ENCODE data around the gene MARVELD1. TPM values are rescaled to one million over a fixed set of nuclear protein-coding genes. Genes with fewer than 3 reads are reported as not detected.

Gene MARVELD1
- total RNA-seq, 5 donors from 2014 or later (not counting 1 experiment from before 2014, with no cell fraction given) = 1.3 to 2.4 (median 1.5) TPM

DNA sequence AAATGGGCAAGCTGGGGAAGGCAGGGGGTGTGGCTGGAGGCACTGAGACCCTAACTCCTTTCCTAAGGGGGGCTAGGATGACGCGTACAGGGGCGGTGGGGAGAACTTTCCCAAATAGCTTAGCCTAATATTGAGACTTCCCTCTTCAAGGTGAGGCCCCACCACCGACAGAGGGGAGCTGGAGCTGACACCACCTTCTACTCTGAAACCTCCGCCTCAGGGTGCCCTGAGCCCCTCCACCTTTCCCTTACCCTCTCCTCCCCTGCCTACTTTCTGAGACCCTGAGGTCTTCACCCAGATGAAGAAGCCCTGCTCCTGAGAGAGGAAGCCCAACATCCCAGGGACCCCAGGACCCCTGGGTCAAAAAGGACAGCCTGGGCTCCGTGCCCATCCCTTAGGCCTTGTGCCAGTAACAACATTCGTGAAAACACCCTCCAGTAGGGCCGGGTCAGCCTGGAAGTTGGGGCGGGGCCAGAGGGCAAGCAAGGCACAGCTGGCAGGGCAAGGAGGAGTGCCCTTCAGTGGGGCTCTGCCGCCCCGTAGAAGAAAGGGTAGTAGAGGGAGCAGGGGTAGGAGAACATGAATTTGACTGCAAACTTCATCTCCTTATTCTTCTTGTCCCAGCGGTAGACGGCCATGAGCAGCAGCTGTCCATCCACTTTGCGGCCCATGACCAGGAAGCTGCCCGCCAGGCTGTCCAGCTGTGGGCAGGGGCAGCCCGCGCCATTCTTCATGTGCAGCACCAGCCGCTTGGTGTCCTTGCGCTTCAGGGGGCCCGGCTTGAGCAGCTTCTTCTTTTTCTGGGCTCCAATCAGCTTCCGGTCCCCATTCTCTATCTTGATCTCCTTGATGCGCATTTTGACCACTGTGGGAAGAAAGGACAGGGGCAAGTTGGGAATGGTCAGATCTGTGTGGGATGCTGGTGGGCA lies 53.7 kb downstream of the MARVELD1 start:
- ATAC-seq (replicated peaks in 1 of 4) (no peak), DNase-seq (no peak)
- ChIA-PET POLR2A (interaction anchor here in 1 of 2 donors (0.5 kb wide), 1 partner anchor 1999 kb away, joined by 9 read pairs; no protein-coding TSS in a partner anchor), CTCF (interaction anchor here in 1 of 2 donors (1.5 kb wide), 1 partner anchor 13 kb away, joined by 3 read pairs; no protein-coding TSS in a partner anchor)
- peaks cover 0 to 11% of the 10 kb centered on the region in 2 experiments for H3K4me1 ChIP-seq (ENCODE audit: control insufficient read depth in 1 of 2, extremely low read depth in 1 of 2, insufficient read depth in 2 of 2, low read length in 2 of 2)
- H3K4me3 Mint-ChIP-seq = no peak overlapping the region
- H3K27me3 ChIP-seq (replicated peaks in 1 of 2; ENCODE audit: control insufficient read depth in 2 of 2, extremely low read depth in 1 of 2, insufficient read depth in 2 of 2, low read length in 1 of 2) = peaks cover 0 to 34% of the 10 kb centered on the region in 2 experiments
- no peak overlapping the region for H3K27ac ChIP-seq (ENCODE audit: low read length)
- H3K36me3 Mint-ChIP-seq = peaks cover 23% of the 10 kb centered on the region
- H3K27me3 Mint-ChIP-seq = peaks cover 30 to 37% of the 10 kb centered on the region in 2 donors
- H3K27ac Mint-ChIP-seq = no peak overlapping the region
- no peaks in the 10 kb centered on the region for H3K9me3 Mint-ChIP-seq
- H3K9me3 ChIP-seq = no peaks in the 10 kb centered on the region
- peaks cover 13 to 18% (median 16%) of the 10 kb centered on the region in 3 donors for H3K4me1 Mint-ChIP-seq
- peaks cover 4 to 9% of the 10 kb centered on the region in 2 donors for H3K36me3 ChIP-seq (ENCODE audit: control insufficient read depth in 2 of 2, extremely low read depth in 1 of 2, insufficient read depth in 1 of 2, low read length in 1 of 2)
- WGBS (ENCODE audit: insufficient coverage) = over 99% methylated on average over 12 of the region's 22 CpGs
- H3K4me3 ChIP-seq (ENCODE audit: control insufficient read depth in 1 of 2, extremely low read depth in 1 of 2, low read length in 1 of 2) = no peak overlapping the region

Other genes starting within 250 kb of the MARVELD1 start
- gene MMS19, start 215.3 kb upstream of the MARVELD1 start, total RNA-seq = 100 to 1,000 TPM in 2 of 5 donors, 10 to 100 TPM in 3; 73.8 to 106 (median 93.7) TPM
- gene UBTD1, start 214.8 kb upstream of the MARVELD1 start, total RNA-seq = 1 to 10 TPM; 1.0 to 2.4 (median 1.9) TPM
- gene ANKRD2, start 141.0 kb upstream of the MARVELD1 start, total RNA-seq = under 1 TPM in 1 of 5 donors, not detected in 4; 0.35 TPM
- under 1 TPM in 1 of 5 donors, not detected in 4; 0.18 TPM for gene HOGA1, start 129.3 kb upstream of the MARVELD1 start, total RNA-seq
- not detected for gene C10orf62, start 124.0 kb upstream of the MARVELD1 start, total RNA-seq
- gene MORN4, start 80.2 kb upstream of the MARVELD1 start, total RNA-seq = 1 to 10 TPM in 4 of 5 donors, under 1 TPM in 1; 0.84 to 4.4 (median 1.5) TPM
- 10 to 100 TPM in 4 of 5 donors, 1 to 10 TPM in 1; 9.0 to 23.1 (median 11.0) TPM for gene PI4K2A, start 73.1 kb upstream of the MARVELD1 start, total RNA-seq
- 10 to 100 TPM in 1 of 5 donors, 1 to 10 TPM in 4; 2.4 to 10.0 (median 3.6) TPM for gene AVPI1, start 26.5 kb upstream of the MARVELD1 start, total RNA-seq
- gene ZFYVE27, start 23.4 kb downstream of the MARVELD1 start, total RNA-seq = 10 to 100 TPM; 57.6 to 68.0 (median 60.0) TPM
- 1 to 10 TPM in 4 of 5 donors, under 1 TPM in 1; 0.76 to 3.1 (median 2.2) TPM for gene SFRP5, start 58.3 kb downstream of the MARVELD1 start, total RNA-seq
- gene GOLGA7B, start 136.1 kb downstream of the MARVELD1 start, total RNA-seq = 10 to 100 TPM in 4 of 5 donors, 1 to 10 TPM in 1; 9.4 to 16.7 (median 12.2) TPM